Measurements from ENCODE around the gene WASF1. TPM values are rescaled to one million over a fixed set of nuclear protein-coding genes. Genes with fewer than 3 reads are reported as not detected.

WASF1 gene
- total RNA-seq, 4 donors from 2014 or later, result 2.0 to 13.0 (median 7.7) TPM

GRCh38 chr6:110140650-110141049 is 38.8 kb downstream of the WASF1 start:
- Histone ChIP-seq H3K4me3 (replicated peaks in 1 of 3) (no peak overlapping the region), H3K9me3 (no peaks in the 10 kb centered on the region), H3K36me3 (no peaks in the 10 kb centered on the region), H3K27ac (no peak overlapping the region), H3K27me3 (no peaks in the 10 kb centered on the region), H3K4me1 (no peaks in the 10 kb centered on the region)
- 94 to 99% methylated on average over 2 of the region's 2 CpGs for WGBS, 2 donors
- no peak for DNase-seq
- TF ChIP-seq POLR2A (IDR thresholded peaks at IDR 0.05) (no peak), CTCF (IDR thresholded peaks at IDR 0.05) (no peak)
- intact Hi-C loops (cut with DNase I), result no loop called here

- TF ChIP-seq CTCF (IDR thresholded peaks at IDR 0.05) (no peak), POLR2A (IDR thresholded peaks at IDR 0.05) (no peak)
- intact Hi-C loops (cut with DNase I), result no loop called here
- no peaks in the 10 kb centered on the region for H3K4me1 ChIP-seq
- H3K4me3 ChIP-seq (replicated peaks in 1 of 3), result no peak overlapping the region
- H3K27ac ChIP-seq, result no peak overlapping the region
- H3K27me3 ChIP-seq, result no peaks in the 10 kb centered on the region
- no peaks in the 10 kb centered on the region for H3K9me3 ChIP-seq
- no peaks in the 10 kb centered on the region for H3K36me3 ChIP-seq
- 96% methylated on average over 7 to 9 of the region's 9 CpGs for WGBS, 2 donors
- DNase-seq, result no peak
These were observed 40.4 kb downstream of the WASF1 start for GRCh38 chr6:110139052-110139451.

- Histone ChIP-seq H3K4me3 (replicated peaks in 1 of 3) (no peak overlapping the region), H3K9me3 (no peaks in the 10 kb centered on the region), H3K27ac (no peak overlapping the region), H3K27me3 (no peaks in the 10 kb centered on the region), H3K4me1 (no peaks in the 10 kb centered on the region), H3K36me3 (no peaks in the 10 kb centered on the region)
- TF ChIP-seq CTCF (IDR thresholded peaks at IDR 0.05) (no peak), POLR2A (IDR thresholded peaks at IDR 0.05) (no peak)
- no peak for DNase-seq
- WGBS, 2 donors, result 95 to 96% methylated on average over 7 to 9 of the region's 10 CpGs
- intact Hi-C loops (cut with DNase I), result no loop called here
These were observed 41.3 kb downstream of the WASF1 start for GRCh38 chr6:110137924-110138887.

GRCh38 chr6:110130362-110130761 is 49.1 kb downstream of the WASF1 start:
- Histone ChIP-seq H3K4me3 (replicated peaks in 1 of 3) (no peak overlapping the region), H3K27me3 (no peaks in the 10 kb centered on the region), H3K4me1 (no peaks in the 10 kb centered on the region), H3K36me3 (no peaks in the 10 kb centered on the region), H3K9me3 (no peaks in the 10 kb centered on the region), H3K27ac (no peak overlapping the region)
- DNase-seq, result no peak
- intact Hi-C loops (cut with DNase I), result no loop called here
- TF ChIP-seq CTCF (IDR thresholded peaks at IDR 0.05) (no peak), POLR2A (IDR thresholded peaks at IDR 0.05) (no peak)

GRCh38 chr6:110128418-110128817 is 51.1 kb downstream of the WASF1 start:
- H3K4me3 ChIP-seq (replicated peaks in 1 of 3), result no peak overlapping the region
- no peaks in the 10 kb centered on the region for H3K4me1 ChIP-seq
- H3K9me3 ChIP-seq, result no peaks in the 10 kb centered on the region
- no peak for TF ChIP-seq CTCF (IDR thresholded peaks at IDR 0.05)
- TF ChIP-seq POLR2A (IDR thresholded peaks at IDR 0.05), result no peak
- 87 to 89% methylated on average over 4 of the region's 4 CpGs for WGBS, 2 donors
- no peaks in the 10 kb centered on the region for H3K27me3 ChIP-seq
- intact Hi-C loops (cut with DNase I), result no loop called here
- no peak for DNase-seq
- H3K27ac ChIP-seq, result no peak overlapping the region
- no peaks in the 10 kb centered on the region for H3K36me3 ChIP-seq

Measured in thyroid gland (tissue), 4 donors.